T-helper 9 cell (primary cell): ENCODE measurements around the gene SCGB2A2.

ENCODE experiments used
- DNase-seq: peaks from one replicate; pipeline ENCODE4 v3.0.0-alpha.2; 2020

The SCGB2A2 gene

DNA sequence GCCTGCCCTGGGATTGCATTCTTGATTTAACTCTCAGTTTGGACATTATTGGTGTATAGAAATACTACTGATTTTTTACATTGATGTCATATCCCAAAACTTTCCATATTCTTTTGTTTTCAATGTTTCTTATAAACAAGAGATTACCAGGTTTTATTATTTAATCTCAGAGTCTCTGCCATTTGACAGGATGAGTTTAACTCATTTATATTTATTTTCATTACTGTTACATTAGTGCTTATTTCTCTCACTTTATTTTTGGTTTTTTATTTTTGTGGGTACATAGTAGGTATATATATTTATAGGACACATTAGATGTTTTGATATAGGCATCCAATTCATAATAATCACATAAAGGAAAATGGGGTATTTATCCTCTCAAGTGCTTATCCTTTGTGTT lies 38.0 kb downstream of the SCGB2A2 start:
- no peak for DNase-seq

GRCh38 chr11:62309991-62310390 lies 40.0 kb downstream of the SCGB2A2 start:
- no peak for DNase-seq

- no peak for DNase-seq
These were observed 45.5 kb downstream of the SCGB2A2 start for GRCh38 chr11:62315431-62315830.

DNA sequence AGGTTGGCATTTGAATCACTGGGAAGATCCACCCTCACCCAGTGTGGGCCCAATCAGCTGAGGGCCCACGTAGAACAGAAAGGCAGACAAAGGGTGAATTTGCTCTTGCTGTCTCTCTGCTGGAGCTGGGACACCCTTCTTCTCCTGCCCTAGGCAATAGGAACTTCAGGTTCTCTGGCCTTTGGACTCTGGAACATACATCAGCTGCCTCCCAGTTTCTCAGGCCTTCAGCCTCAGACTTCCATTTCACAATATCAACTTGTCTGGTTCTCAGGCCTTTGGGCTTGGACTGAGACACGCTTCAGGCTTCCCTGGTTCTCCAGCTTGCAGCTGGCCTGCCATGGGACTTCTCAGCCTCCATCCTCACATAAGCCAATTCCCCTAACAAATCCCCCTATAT lies 52.6 kb downstream of the SCGB2A2 start:
- DNase-seq, result no peak
